H1 (cell line): ENCODE data around the gene IFI30. TPM values are rescaled to one million over a fixed set of nuclear protein-coding genes. Genes with fewer than 3 reads are reported as not detected.

Experiments used
- CTCF ChIA-PET: fragments of 300-600 bp; sonication (Branson Sonifier 250); formaldehyde crosslinking; loops from one replicate; lab custom pipeline; 2021; ENCODE audit not compliant: partially characterized antibody; lab: Charles Lee
- POLR2A ChIA-PET: fragments of 300-600 bp; sonication (Branson Sonifier 250); formaldehyde crosslinking; loops from one replicate; lab custom pipeline; 2021; ENCODE audit warnings: inconsistent platforms; ENCODE audit not compliant: partially characterized antibody; lab: Charles Lee
- DNase-seq, 2 experiments: peaks; one replicate each; pipeline versions ENCODE4 v3.0.0 to v3.0.0-alpha.2; 2010 to 2022; ENCODE audit warnings: low spot score in 2 of 2, low read depth in 1 of 2, mixed read lengths in 1 of 2
- FAIRE-seq: peaks from 2 replicates; lab custom pipeline; 2011; peaks lifted over from hg19 to GRCh38; lab: Jason Lieb, UNC
- H2AFZ ChIP-seq: 2 replicates; pipeline ENCODE4 v1.8.1; 2012; ENCODE audit warnings: low read length, inconsistent platforms
- H2AK5ac ChIP-seq: 2 replicates; pipeline ENCODE4 v1.6.1; 2013; ENCODE audit warnings: low read depth, low read length
- H2BK120ac ChIP-seq: replicated peaks from 2 replicates; pipeline ENCODE3; 2013; ENCODE audit warnings: low read depth, low read length, inconsistent platforms
- H2BK12ac ChIP-seq: 2 replicates; pipeline ENCODE4 v1.6.1; 2013; ENCODE audit warnings: low read depth, low read length
- H2BK15ac ChIP-seq: 2 replicates; pipeline ENCODE4 v1.6.1; 2013; ENCODE audit warnings: low read length
- H2BK20ac ChIP-seq: 2 replicates; pipeline ENCODE4 v1.6.1; 2013; ENCODE audit warnings: low read length
- H2BK5ac ChIP-seq: 2 replicates; pipeline ENCODE4 v1.6.1; 2013; ENCODE audit warnings: low read depth, low read length
- H3K14ac ChIP-seq: 2 replicates; pipeline ENCODE4 v1.6.1; 2013; ENCODE audit warnings: inconsistent platforms; ENCODE audit not compliant: insufficient read length
- H3K18ac ChIP-seq: 2 replicates; pipeline ENCODE4 v1.6.1; 2013; ENCODE audit warnings: low read length; ENCODE audit errors: extremely low read depth
- H3K23ac ChIP-seq: 2 replicates; pipeline ENCODE4 v1.6.1; 2013; ENCODE audit warnings: inconsistent platforms; ENCODE audit not compliant: insufficient read length
- H3K23me2 ChIP-seq: 2 replicates; pipeline ENCODE4 v1.6.1; 2013; ENCODE audit warnings: low read depth, low read length
- H3K27ac ChIP-seq: 2 replicates; pipeline ENCODE4 v1.6.1; 2011; ENCODE audit warnings: low read depth, low read length, inconsistent platforms
- H3K27me3 ChIP-seq, 4 experiments: replicated peaks in 1 of 4; 1 replicate in 1 of 4; 2 replicates in 3 of 4; pipeline versions ENCODE4 v1.6.1 to v1.8.1; 2011 to 2013; ENCODE audit warnings: low read length in 3 of 4, mild to moderate bottlenecking in 3 of 4, inconsistent platforms in 2 of 4, mixed read lengths in 2 of 4, moderate library complexity in 1 of 4; ENCODE audit not compliant: control insufficient read depth in 3 of 4, insufficient read depth in 3 of 4; ENCODE audit errors: extremely low read depth in 1 of 4
- H3K36me3 ChIP-seq, 4 experiments: 2 replicates each; pipeline versions ENCODE4 v1.6.1 to v1.8.1; 2011 to 2013; ENCODE audit warnings: mild to moderate bottlenecking in 4 of 4, low read length in 3 of 4, moderate library complexity in 2 of 4, control low read depth in 1 of 4, inconsistent platforms in 1 of 4; ENCODE audit not compliant: insufficient read depth in 4 of 4, control insufficient read depth in 2 of 4
- H3K4ac ChIP-seq: replicated peaks from 2 replicates; pipeline ENCODE3; 2013; ENCODE audit warnings: low read length, low read depth, mixed read lengths, inconsistent platforms; ENCODE audit not compliant: insufficient read length
- H3K4me1 ChIP-seq, 4 experiments: replicated peaks in 1 of 4; 1 replicate in 1 of 4; 2 replicates in 3 of 4; pipeline versions ENCODE4 v1.6.1 to v1.8.1; 2011 to 2013; ENCODE audit warnings: low read length in 3 of 4, inconsistent platforms in 2 of 4, mixed read lengths in 1 of 4; ENCODE audit not compliant: insufficient read depth in 4 of 4, control insufficient read depth in 3 of 4
- H3K4me2 ChIP-seq, 2 experiments: 2 replicates each; pipeline versions ENCODE4 v1.6.1 to v1.8.1; 2011 to 2013; ENCODE audit warnings: low read depth in 2 of 2, low read length in 2 of 2, control low read depth in 1 of 2, inconsistent platforms in 1 of 2, mild to moderate bottlenecking in 1 of 2; ENCODE audit not compliant: insufficient read depth in 1 of 2
- H3K4me3 ChIP-seq, 4 experiments: fragments of 200-600, 300-600 bp in 1 of 4; sonication (generic), shearing (Covaris generic), sonication (Bioruptor Twin) in 1 of 4; 2 replicates each; pipeline versions ENCODE4 v1.5.1 to v1.8.1; 2011 to 2016; ENCODE audit warnings: low read length in 4 of 4, low read depth in 3 of 4, control low read depth in 2 of 4, inconsistent platforms in 2 of 4, mild to moderate bottlenecking in 2 of 4, mixed read lengths in 1 of 4, moderate library complexity in 1 of 4; ENCODE audit not compliant: insufficient read depth in 2 of 4; ENCODE audit errors: extremely low read depth in 1 of 4
- H3K56ac ChIP-seq: replicated peaks from 2 replicates; pipeline ENCODE3; 2013; ENCODE audit warnings: low read depth, mild to moderate bottlenecking, mixed read lengths, low read length, inconsistent platforms; ENCODE audit not compliant: insufficient read length
- H3K79me1 ChIP-seq: 2 replicates; pipeline ENCODE4 v1.6.1; 2013; ENCODE audit warnings: low read depth, low read length, control low read depth
- H3K79me2 ChIP-seq, 2 experiments: 2 replicates each; pipeline versions ENCODE4 v1.6.1 to v1.8.1; 2012 to 2013; ENCODE audit warnings: low read length in 2 of 2, mild to moderate bottlenecking in 2 of 2, inconsistent platforms in 1 of 2; ENCODE audit not compliant: insufficient read depth in 2 of 2, control insufficient read depth in 1 of 2
- H3K9ac ChIP-seq, 4 experiments: replicated peaks in 1 of 4; 1 replicate in 1 of 4; 2 replicates in 3 of 4; pipeline versions ENCODE4 v1.6.1 to v1.8.1; 2011 to 2013; ENCODE audit warnings: low read depth in 3 of 4, low read length in 3 of 4, control low read depth in 2 of 4, mild to moderate bottlenecking in 2 of 4, moderate library complexity in 2 of 4, inconsistent platforms in 1 of 4; ENCODE audit errors: extremely low read depth in 1 of 4
- H3K9me3 ChIP-seq, 2 experiments: 2 replicates each; pipeline versions ENCODE4 v1.6.1 to v1.8.1; 2012 to 2013; ENCODE audit warnings: mild to moderate bottlenecking in 2 of 2, moderate library complexity in 2 of 2, control low read depth in 1 of 2, inconsistent platforms in 1 of 2, low read depth in 1 of 2, low read length in 1 of 2, mixed read lengths in 1 of 2; ENCODE audit not compliant: insufficient read depth in 2 of 2
- H4K20me1 ChIP-seq, 2 experiments: replicated peaks in 1 of 2; 2 replicates each; pipeline versions ENCODE3 to v1.8.1; 2011 to 2013; ENCODE audit warnings: inconsistent platforms in 2 of 2, low read length in 2 of 2, mild to moderate bottlenecking in 1 of 2; ENCODE audit not compliant: insufficient read depth in 2 of 2, control insufficient read depth in 1 of 2
- H4K5ac ChIP-seq: 2 replicates; pipeline ENCODE4 v1.6.1; 2013; ENCODE audit warnings: low read length, low read depth, mixed read lengths, inconsistent platforms; ENCODE audit not compliant: insufficient read length
- H4K8ac ChIP-seq: 2 replicates; pipeline ENCODE4 v1.8.0; 2013; ENCODE audit warnings: mild to moderate bottlenecking, moderate library complexity, low read length, inconsistent platforms; ENCODE audit not compliant: insufficient read depth; ENCODE audit errors: extremely low read depth
- H4K91ac ChIP-seq: replicated peaks from 2 replicates; pipeline ENCODE3; 2013; ENCODE audit warnings: low read length, mixed read lengths, inconsistent platforms; ENCODE audit not compliant: insufficient read length
- GTF2F1 ChIP-seq: IDR thresholded peaks from 2 replicates; pipeline ENCODE4 v1.6.1; 2012; ENCODE audit warnings: low read depth, low read length, improper control_type of control experiment, borderline replicate concordance
- RBBP5 ChIP-seq: IDR thresholded peaks from 2 replicates; pipeline ENCODE4 v1.7.1; 2012; ENCODE audit warnings: low read depth, mild to moderate bottlenecking, inconsistent platforms, low read length, moderate library complexity, borderline replicate concordance
- SUZ12 ChIP-seq: fragments of 200-600 bp; sonication (generic); IDR thresholded peaks from 2 replicates; pipeline ENCODE4 v1.6.1; 2012; ENCODE audit warnings: mild to moderate bottlenecking, inconsistent platforms, low read length, moderate library complexity, mixed read lengths
- TAF7 ChIP-seq: optimal IDR thresholded peaks from 2 replicates; pipeline ENCODE3; 2011; ENCODE audit warnings: low read depth, mild to moderate bottlenecking, inconsistent platforms, low read length, moderate library complexity, borderline replicate concordance
- TBP ChIP-seq: IDR thresholded peaks from 2 replicates; pipeline ENCODE4 v1.6.1; 2011; ENCODE audit warnings: low read depth, low read length, improper control_type of control experiment
- WGBS, 2 experiments: shearing (Covaris generic) in 1 of 2; methylation state at CpG; one replicate each; pipeline versions ENCODE4 v1.1.6 to v1.1.7; 2013 to 2015; ENCODE audit warnings: low lambda C conversion rate in 2 of 2, mixed read lengths in 2 of 2, inconsistent platforms in 1 of 2, low coverage in 1 of 2, missing lambda C conversion rate in 1 of 2; ENCODE audit not compliant: insufficient replicate concordance in 2 of 2, insufficient coverage in 1 of 2, insufficient read length in 1 of 2; ENCODE audit errors: extremely low coverage in 1 of 2, missing lambda C conversion rate in 1 of 2; 5-methylcytosine and 5-hydroxymethylcytosine counted together
- polyA plus RNA-seq, 7 experiments: library from polyadenylated mRNA; depleted of rRNA in 3 of 7; stranded (reverse) in 5 of 7; unstranded in 2 of 7; fragments of >200 nt in 5 of 7; fragments of 200-250 nt in 2 of 7; gene quantifications; 1 replicate in 5 of 7; 2 replicates in 1 of 7; 4 replicates in 1 of 7; pipeline versions ENCODE4 v1.2.1 to v1.2.3, GENCODE V29; 2011 to 2013; ENCODE audit warnings: missing spikeins in 2 of 7, mixed read lengths in 2 of 7
- total RNA-seq: library from RNA; stranded (reverse); fragmentation: NEBNext Ultra II Directional; extraction: Animal tissue kit (Norgen Biotek cat#: 25700); gene quantifications from 2 replicates; pipeline ENCODE4 v1.2.1, GENCODE V29; 2021
- TF ChIP-seq, protein P1 (sequence below): IDR thresholded peaks from 2 replicates; pipeline ENCODE4 v1.6.1; 2011; ENCODE audit warnings: low read depth, mild to moderate bottlenecking, low read length; ENCODE audit not compliant: insufficient read depth

The IFI30 gene
- total and polyA plus RNA-seq, 2 of the 8 experiments (the other 6 are each of a cell fraction or from before 2014, with no cell fraction given) = 28.9 to 62.4 TPM

DNA sequence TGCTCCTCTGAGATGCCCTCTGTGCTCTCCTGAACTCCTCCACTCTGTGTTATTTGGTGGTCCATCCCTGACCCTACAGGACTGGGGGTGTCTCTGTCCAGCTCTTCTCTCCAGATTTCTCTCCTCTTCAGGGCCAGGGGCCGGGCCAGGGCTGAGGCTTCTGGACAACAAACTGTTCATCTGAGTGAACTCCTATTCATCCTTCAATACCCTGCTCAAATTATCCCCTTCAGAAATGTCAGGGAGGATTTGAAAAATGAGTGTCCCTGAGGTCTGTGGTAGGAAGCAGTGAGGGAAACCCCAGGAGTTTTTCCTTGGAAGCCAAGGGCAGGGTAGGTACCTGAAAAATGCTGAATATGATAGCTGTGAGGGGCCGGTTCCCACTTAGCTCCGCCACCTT is 45.0 kb downstream of the IFI30 start:
- H3K18ac ChIP-seq = no peak overlapping the region
- no peak overlapping the region for H3K14ac ChIP-seq
- H2BK120ac ChIP-seq = no peak overlapping the region
- no peak overlapping the region for H2AFZ ChIP-seq
- H2BK12ac ChIP-seq = no peak overlapping the region
- H2BK20ac ChIP-seq = no peak overlapping the region
- H4K91ac ChIP-seq = no peak overlapping the region
- no peak overlapping the region for H3K4me2 ChIP-seq
- ChIA-PET CTCF (interaction anchor here (1.3 to 8.3 kb wide), 6 partner anchors 10 to 105 kb away, joined by 3 to 87 read pairs (median 28); partner anchors contain the start of gene RAB3A), POLR2A (interaction anchor here (3.3 to 6.5 kb wide), 2 partner anchors 9 to 14 kb away, joined by 24 to 59 read pairs; partner anchors contain the start of gene RAB3A)
- H3K9ac ChIP-seq = no peak overlapping the region
- H4K8ac ChIP-seq = no peak overlapping the region
- H3K79me1 ChIP-seq = no peaks in the 10 kb centered on the region
- H3K27ac ChIP-seq = no peak overlapping the region
- peaks cover 0 to 8% (median 7%) of the 10 kb centered on the region in 4 experiments; a peak in 5 of 7 replicates for H3K4me1 ChIP-seq
- no peak overlapping the region for H2BK5ac ChIP-seq
- FAIRE-seq (no peak), DNase-seq (no peak)
- no peak overlapping the region for H4K5ac ChIP-seq
- H3K27me3 ChIP-seq = no peaks in the 10 kb centered on the region
- WGBS, 2 experiments = 96% methylated on average over 3 of the region's 3 CpGs; no CpG with 5 or more reads in 1 of the 2 experiments
- no peaks in the 10 kb centered on the region for H3K79me2 ChIP-seq
- H3K23me2 ChIP-seq = no peaks in the 10 kb centered on the region; the same call in 1 of the 2 replicates
- no peaks in the 10 kb centered on the region for H4K20me1 ChIP-seq
- TF ChIP-seq RBBP5 (no peak), TBP (no peak), GTF2F1 (no peak), TAF7 (no peak), SUZ12 (no peak)
- TF ChIP-seq, protein P1, sequence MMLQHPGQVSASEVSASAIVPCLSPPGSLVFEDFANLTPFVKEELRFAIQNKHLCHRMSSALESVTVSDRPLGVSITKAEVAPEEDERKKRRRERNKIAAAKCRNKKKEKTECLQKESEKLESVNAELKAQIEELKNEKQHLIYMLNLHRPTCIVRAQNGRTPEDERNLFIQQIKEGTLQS = no peak
- H3K4me3 ChIP-seq = no peak overlapping the region
- H3K4ac ChIP-seq = no peak overlapping the region
- no peak overlapping the region for H2BK15ac ChIP-seq
- H2AK5ac ChIP-seq = no peak overlapping the region
- H3K9me3 ChIP-seq = no peaks in the 10 kb centered on the region
- H3K23ac ChIP-seq = no peak overlapping the region
- no peaks in the 10 kb centered on the region for H3K36me3 ChIP-seq
- no peak overlapping the region for H3K56ac ChIP-seq
